Bone marrow (tissue), 2 donors: ENCODE results near the gene NAA60.

ENCODE experiments used
- DNase-seq, 2 donors: peaks; one replicate each; lab custom pipeline; 2025; lab: John Stamatoyannopoulos, UW

Gene NAA60

DNA sequence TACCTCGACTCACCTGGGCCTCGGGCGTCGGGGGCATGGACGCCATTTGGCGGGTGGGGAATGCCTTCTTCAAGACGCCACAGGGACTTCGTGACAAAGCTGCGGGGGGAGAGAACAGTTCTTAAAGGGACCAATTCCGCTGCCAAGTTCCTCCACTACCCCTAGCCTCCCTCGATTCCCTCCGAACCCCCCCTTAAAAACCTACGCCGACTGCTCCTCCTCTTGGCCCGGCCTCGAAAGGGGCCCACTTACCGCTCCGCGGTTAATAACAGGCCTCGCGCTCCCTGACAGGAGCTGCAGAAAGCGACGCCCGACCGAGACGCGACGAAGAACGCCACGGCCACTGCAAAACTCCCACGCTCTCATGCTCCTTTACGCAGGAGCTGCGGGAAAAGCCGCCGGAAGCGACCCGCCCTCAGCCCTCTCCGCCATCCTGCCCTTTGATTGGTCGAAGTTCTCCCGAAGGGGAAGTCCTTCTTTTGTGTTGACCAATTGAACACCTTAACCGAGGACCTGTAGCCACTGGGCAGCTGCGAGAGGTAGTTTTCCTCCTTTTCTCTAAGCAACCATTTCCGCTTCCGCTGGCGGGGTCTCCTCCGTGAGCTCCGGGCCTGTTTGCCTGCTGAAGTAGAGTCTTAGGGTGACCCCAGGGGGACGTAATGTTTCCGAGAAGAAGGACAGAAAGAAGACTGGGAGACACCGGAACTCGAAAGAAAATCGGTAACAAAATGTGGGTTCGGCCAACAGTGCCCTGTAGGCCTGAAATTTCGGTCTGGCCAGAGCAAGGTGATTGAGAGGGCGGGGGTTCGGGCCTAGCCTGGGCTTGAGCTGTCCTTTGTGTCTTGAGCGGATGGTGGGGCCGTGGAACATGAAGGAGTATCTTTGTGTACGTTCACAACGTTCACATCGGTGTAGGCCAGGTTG, at the start of gene NAA60, which contains the start of gene ZNF597:
Gene NAA60, plus strand, starts transcription at position 573 of the 924 bp plus-strand sequence. CDS start 32,548 bp downstream, outside the sequence.
Gene ZNF597, minus strand, starts transcription at position 397 of the 924 bp plus-strand sequence. Its CDS starts 351 bp downstream, at position 46.
- peak; percentile 20 to 83 for DNase-seq

DNA sequence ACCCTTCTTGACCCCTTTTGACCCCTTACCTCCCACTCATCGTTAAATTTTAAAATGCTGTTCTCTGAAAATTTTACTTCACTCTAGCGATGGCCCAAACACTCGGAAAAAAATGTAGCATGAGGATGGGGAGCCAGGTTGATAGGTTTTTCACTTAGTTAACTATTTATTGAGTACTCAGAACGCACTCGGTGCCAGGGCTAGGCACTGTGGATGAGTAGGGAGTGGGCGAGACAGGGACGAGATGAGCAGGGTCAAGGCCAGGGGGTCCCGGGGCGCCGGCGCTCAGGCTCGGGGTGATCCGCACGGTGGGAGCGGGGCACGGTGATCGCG, 43.1 kb upstream of the NAA60 start:
- no peak for DNase-seq

DNA sequence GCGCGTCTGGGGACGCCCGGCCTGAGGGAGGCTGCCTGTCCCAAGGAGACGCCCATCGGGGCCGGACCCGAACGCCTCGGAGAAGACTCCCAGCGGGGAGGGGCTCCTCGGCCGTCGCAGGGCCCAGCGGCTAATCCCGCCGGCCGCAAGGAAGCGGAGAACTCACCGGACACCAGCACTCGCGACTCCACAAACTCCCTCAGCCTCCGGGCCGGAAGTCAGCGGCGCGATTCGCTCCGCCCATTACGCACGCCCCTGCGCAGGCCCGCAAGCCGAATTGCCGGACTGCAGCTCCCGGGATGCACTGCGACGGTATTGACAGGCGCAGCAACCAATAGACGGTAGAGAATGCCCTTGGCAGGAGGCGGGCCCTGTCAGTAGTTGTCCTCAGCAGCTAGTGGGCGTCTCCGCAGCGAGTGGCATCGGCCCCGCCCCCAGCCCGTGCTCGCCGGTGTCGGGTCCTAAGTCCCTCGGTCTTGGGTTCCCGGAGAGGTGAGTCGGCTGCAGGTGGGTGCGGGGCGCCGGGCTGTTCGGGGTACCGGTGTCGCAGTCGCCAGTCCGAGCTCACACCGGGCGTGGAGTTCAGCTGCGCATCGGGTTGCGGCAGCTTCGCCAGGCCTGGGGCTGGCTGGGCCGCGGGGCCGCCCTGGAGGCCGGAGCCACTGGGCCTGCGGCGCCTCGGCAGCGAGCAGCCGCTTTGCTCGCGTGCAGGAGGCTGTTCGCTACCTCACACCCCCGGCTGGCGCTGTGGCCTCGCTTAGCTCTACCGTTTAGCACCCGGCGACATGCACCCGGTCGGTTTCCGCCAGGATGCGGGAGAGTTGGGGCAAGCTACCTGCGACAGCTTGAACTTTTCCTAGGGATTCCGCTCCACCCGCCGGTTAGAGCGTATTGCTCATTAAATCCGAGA, 42.4 kb upstream of the NAA60 start, which contains the start of the genes ZNF174 and ZSCAN32:
Gene ZNF174, plus strand, starts transcription at position 437 of the 910 bp plus-strand sequence. CDS start 790 bp downstream, outside the sequence.
Gene ZSCAN32, minus strand, starts transcription at position 226 of the 910 bp plus-strand sequence. CDS start 3,447 bp downstream, outside the sequence.
- peak; percentile 89 to 98 for DNase-seq

DNA sequence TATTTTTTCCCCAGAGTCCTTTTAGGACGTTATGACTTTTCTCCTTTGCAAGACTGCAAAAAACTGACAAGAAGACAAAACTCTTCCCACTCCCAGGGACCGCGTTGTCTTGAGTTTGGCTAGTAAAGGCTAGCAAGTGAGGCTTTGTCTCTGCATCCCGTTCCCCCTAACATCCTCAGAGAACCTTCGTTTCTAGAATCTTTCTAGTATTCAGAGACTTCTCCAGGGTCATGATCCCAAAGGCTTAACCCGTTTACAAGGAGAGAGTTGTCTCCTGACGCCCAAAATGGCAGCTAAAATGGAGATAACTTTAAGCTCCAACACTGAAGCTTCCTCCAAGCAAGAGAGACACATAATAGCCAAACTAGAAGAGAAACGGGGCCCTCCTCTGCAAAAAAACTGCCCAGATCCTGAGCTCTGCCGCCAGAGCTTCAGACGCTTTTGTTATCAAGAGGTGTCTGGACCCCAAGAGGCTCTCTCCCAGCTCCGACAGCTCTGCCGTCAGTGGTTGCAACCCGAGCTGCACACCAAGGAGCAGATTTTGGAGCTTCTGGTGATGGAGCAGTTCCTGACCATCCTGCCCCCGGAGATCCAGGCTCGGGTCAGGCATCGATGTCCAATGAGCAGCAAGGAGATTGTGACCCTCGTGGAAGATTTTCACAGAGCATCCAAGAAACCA, 41.6 kb upstream of the NAA60 start:
- no peak for DNase-seq

DNA sequence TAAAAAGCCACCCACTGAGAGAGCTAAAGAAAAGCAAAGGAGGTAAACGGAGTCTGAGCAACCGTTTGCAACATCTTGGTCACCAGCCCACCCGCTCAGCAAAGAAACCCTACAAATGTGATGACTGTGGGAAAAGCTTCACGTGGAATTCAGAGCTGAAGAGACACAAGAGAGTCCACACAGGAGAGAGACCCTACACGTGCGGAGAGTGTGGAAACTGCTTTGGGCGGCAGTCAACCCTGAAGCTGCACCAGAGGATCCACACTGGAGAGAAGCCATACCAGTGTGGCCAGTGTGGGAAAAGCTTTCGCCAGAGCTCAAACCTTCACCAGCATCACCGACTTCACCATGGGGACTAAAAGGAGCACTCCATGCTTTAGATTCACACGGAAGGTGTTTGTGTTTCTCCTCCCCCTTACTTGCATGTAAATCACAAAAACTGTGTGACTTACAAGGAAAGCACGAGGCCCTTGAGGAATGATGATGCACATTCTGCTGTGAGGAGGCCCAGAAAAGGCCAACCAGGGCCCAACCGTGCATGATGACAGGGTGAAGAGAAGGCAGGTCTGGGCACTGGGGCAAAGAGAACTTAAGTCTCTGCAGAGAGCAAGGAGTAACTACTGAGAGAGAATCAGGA, 34.8 kb upstream of the NAA60 start:
- DNase-seq = no peak

DNA sequence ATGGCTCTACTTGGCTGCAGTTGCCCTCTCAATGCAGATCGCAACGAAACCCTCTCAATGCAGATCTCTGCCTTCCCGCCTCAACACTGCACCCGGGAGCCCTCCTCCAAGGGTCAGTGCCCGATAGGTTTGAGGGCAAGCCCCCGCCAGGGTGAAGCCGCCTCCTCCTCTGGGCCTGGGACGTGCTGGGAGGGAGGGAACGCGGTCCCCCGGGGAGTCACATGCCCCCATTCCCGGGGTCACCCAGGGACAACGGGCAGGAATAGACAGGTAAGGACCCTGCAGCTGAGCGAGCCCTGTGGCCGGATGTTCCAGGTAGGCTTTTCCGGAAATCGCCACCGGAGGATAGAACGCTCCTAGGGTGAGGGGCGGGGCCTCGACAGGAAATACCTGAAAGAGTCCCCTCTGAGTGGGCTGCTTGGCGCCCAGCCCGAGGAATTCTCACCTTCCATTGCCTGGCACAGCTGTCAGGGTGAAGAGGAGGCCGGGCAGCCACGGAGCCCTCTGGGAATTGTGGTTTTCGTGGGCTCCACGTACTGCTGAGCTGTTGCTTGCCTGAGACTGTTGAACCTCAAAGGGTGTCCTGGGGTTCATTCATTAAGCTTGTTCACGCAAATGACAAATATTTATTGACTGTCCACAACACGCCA, 29.6 kb upstream of the NAA60 start:
- DNase-seq = no peak

DNA sequence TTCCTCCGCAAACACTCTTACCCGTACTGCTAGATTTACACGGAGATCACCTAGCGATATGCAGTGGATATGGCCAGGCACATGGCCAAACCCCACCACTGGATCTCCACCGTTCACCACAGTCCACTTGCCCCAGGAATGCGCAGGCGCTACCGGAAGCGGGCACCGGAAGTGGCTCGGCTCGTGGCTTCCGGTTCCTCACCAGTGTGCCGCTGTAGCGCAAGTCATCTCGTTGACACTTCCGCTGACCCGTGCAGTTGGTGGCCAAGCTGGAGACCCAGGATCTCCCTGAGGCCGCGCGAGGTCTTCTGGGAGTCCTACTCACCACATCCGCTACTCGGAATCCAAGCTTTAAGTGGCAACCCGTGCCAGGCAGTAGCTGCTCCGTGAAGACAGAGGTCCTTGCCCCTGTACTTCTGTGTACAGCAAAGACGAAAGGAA, 11.7 kb upstream of the NAA60 start:
- DNase-seq = peak in 1 of 2 donors; percentile 7

DNA sequence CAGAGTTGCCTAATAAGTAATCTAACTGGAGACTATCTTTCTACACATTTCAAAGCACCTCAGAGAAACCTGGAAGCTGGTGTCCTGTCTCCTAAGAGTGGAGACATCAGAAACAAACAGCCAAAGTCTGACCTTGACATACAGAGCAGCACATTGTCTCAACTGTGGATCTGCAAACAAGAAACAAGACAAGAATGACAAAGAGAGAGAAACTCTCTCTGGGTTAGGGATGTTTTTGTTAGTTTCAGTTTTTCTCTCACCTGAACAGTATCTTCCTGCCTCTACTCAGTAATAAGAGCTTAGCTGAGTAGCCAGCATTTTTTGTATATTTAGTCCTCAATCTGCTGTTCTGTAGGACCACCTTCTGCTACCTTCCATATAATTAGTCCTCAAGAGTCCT, 9.1 kb upstream of the NAA60 start:
- DNase-seq = no peak

DNA sequence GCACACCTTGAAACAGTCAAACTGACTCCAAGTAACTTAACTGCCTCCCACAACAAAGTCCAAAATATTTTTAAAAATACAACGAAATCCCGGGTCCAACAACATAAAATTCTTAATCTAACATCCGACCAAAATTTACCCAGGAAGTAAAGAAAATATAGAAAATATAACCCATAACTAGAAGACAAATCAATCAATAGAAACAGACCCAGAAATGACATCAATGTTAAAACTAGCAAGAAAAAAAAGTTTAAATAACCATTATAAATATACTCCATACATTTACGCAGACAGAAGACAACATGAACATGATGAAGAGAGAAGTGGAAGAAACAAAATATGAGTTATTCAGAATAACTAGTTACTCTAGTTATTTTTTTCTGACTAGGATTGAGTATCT, 3.8 kb upstream of the NAA60 start:
- no peak for DNase-seq

DNA sequence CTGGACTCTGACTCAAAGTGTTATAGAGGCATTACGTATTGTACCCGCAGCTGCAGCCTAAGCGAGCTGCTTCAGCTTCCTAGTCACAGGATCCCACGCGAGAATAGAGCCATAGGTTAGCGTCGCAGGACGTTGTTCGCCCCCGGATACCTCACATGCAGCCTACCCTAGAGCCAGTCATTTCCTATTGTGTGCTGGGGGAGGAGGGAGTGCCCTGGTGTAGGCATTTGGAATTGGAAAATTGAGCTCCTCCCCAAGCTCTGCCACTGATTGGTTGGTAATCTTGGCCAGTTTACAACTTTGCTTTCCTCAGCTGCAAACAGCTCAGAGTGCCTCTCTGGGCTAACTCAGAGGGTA, 530 bp downstream of the NAA60 start:
- peak in 1 of 2 donors; percentile 15 for DNase-seq

DNA sequence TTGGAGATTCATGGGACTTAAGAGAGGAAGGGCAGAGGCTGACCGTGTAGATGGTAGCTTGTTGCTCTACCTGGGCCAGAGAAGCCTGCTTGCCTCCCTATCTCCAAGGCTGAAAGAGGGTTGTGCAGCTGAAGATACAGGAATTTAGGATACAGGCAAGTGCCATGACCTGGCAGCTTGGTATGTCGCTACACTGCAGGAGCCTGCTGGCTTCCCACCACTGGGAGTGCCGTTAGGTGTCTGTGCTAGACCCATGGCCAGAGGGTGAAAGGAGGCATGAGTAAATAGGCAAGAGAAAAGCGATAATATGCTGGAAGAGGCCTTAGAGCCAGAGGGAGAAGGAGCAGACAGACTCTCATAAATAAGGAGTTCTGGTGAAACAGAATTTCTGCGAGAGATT, 10.6 kb downstream of the NAA60 start:
- DNase-seq = no peak

DNA sequence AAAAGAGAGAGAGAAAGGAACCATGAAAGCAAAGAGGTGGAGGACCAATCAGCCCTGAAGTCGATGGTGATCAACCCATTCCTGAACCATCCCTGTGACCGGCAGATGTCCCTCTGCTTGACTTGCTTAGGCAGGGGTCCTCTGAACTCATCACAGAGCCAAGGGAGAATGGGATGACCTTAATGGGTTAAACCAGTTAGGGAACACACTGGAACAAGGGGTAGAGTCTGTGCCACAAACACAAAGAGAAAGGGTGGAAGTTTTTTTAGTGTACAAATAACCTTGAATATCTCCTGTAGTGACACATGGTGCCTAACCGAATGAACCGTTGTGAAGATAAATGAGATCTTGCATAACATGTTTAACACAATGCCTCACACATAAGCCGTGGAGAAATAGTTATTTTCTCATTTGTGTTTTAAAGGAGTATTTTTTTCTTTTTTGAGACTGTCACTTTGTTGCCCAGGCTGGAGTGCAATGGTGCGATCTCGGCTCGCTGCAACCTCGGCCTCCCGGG, 11.2 kb downstream of the NAA60 start:
- no peak for DNase-seq

DNA sequence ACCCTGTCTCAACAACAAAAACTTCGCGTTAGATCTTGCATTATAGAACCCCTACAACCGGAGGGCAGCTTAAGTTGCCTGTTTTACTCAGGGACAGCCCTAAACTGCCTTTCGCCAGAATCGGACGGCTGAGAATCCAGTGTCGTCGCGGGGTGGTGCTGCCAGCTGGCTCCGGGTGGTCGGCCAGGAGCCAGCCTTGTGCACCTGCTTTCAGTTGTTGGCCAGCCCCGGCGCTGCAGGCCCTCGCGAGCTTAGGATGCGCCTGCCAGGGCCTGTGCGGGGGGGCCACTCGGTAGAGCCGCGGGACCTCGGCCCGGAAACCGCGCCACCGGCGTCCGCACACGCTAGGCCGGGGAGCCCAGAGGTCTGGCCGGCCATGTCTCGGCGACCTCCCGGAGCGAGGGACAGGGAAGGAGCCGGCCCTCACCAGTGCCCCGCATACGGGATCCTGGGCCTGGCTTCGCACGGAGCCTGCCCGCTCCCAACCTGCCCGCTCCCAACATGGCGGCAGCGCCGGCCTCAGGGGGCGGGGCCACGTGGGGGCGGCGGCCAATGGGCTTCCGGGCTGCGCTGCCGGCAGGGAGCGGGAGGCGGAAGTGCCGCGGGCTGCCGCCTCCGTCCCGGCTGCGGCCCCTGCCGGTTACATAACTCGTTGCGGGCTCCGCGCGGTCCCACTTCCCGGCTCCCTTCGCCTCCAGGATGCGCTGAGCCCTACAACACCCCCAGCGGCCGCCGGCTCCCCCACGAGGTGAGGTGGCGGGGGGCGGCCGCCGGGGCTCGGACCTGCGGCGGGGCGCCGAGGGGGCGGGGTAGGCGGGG, 14.2 kb downstream of the NAA60 start:
- peak; percentile 58 to 94 for DNase-seq

DNA sequence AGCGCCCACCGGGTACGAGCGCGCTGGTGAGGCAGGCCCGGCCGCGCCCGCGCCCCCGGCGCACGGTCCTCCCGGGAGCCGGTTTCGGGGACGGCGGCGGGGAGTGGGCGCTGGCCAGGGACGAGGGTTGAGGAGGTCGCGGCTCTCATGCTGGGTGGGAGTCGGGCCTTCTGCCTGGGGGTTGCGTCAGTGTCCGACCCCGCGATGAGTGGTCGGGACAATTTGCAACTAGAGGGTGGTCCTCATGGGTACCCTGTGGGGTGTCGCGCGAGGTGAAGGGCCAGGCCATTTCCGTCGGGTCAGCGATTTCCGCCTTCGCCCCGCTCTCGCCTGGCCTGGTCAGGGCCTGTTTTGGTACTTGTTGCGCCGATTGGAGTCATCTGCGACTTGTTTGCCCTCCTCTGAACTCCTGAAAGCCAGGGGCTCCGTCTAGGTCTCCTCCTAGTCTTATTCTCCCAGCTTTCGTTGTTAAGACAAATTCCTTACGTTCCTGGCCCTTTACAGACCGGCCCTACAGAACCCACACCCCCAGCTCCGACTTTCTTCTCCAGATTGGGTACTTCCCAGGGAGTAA, 14.9 kb downstream of the NAA60 start:
- no peak for DNase-seq

DNA sequence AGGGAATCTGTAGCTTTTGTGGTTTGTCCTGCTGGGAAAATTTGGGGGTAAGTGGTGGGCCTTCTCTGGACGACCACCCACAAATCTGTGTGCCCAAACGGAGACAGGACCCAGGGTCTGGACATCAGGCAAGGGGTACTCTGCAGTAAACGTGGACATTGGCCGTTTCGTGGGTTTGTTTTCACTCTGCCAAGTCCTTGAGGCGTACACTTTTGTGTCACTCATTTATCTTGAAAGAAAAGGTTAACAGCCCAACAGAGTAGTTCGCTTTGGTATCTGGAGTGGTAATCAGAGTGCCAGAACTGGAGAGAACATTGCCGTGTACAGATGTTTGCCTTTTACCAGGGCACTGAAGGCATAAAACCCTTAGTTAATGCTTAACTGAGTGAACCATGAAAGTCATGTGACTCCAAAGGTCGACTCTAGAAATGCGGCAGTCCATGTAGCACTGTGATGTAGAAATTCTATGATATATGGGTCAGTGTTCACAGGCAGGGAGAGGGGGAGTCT, 15.4 kb downstream of the NAA60 start:
- no peak for DNase-seq

DNA sequence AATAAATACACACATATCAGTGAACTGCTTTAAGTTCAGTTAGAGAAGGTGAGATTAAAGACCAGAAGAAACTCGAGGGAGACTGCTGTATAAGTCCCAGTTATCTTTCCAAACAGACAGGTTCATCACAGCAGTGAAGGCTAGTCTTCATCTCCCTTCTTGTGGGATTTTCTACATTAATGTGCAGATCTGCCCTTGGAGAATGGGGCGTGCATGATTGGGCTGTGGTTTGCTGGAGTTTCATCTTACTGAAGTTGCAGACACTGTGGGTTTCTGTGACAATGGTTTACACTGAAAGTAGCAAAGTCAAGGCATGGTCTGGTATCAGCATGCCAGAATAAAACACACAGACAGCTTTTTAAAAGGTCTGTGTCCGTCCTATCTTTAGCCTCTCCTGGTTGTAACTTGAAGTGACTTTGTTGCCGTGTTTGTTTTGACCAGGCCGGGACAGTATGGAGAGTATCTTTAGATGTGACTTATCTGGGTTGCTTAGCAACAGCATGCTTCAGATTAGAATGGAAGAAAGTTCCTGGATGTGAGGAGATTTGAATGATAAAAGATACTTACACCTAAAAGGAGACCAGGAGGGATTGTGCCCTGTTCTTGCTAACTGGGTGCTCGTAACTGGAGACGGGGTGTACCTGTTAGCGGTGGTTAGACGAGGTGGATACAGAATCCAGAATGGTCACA, 16.1 kb downstream of the NAA60 start:
- no peak for DNase-seq

DNA sequence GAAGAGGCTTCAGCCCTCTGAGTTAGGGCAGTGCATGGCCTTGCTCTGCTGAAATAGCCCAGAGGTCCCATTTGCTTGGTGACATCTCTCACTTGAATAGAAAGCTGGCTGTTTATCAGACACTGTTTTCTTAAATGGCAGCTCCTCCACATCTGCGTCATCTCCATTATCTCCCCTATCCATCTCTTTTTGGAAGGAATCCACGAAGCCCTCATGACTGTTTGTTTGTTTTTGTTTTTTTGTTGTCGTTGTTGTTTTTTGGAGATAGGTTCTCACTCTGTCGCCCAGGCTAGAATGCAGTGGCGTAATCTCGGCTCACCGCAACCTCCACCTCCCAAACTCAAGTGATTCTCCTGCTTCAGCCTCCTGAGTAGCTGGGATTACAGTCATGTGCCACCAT, 16.6 kb downstream of the NAA60 start:
- DNase-seq = no peak

DNA sequence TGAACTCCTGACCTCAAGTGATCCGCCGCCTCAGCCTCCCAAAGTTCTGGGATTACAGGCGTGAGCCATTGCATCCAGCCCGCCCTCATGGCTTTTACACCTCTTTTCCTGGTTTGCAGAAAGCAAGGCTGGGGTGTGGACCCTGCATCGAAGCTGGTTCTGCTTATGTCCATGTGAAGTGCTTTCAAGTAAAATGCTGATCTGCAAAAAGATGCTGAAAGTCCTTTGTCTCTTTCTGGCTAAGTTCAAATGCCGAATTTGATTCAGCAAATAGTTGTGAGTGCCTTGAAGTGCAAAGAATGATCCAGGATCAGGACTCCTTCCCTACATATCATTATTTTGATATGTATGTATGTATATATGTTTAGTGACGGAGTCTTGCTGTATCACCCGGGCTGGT, 17.1 kb downstream of the NAA60 start:
- DNase-seq = no peak
